Measurements from ENCODE around the gene SH3RF1. TPM values are rescaled to one million over a fixed set of nuclear protein-coding genes. Genes with fewer than 3 reads are reported as not detected.
A peak's percentile ranks its signal among the peaks of the same experiment; 100 is the strongest.

Gene SH3RF1
- total RNA-seq, 1 experiment from 2014 or later = 15.3 TPM

DNA sequence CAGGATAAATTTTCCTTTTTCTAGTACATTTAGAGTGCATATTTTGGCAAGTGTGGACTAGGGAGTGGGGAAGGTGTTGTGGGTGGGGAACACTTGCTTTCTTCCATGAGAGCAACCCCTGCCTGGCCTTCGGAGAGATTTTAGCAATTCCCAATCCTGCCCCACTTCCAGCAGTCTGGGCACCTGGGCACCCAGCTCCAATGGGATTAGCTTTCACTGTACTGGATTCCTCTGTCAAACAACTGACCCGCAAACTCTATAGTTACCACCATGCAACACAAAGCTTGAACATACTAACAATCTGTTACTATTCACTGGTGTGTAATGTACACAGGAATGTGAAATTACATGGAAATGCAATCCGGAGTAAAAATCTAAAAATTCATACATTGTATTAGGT lies 50.3 kb downstream of the SH3RF1 start:
- Histone ChIP-seq H3K27me3 (ENCODE audit: insufficient read depth, low read length) (no peaks in the 10 kb centered on the region), H3K14ac (ENCODE audit: insufficient read depth, low read length) (no peak overlapping the region), H3K18ac (ENCODE audit: insufficient read length, low read depth, low read length) (no peak overlapping the region), H3K4ac (ENCODE audit: low read depth, low read length) (no peak overlapping the region), H2AFZ (ENCODE audit: low read length) (no peak overlapping the region), H3K4me1 (ENCODE audit: insufficient read depth, low read length) (no peaks in the 10 kb centered on the region), H2AK5ac (ENCODE audit: insufficient read length, low read length) (no peak overlapping the region), H3T11ph (ENCODE audit: low read length) (no peak overlapping the region), H4K91ac (ENCODE audit: insufficient read length, low read depth, low read length) (no peak overlapping the region), H3K23ac (ENCODE audit: insufficient read length, low read depth, low read length) (no peak overlapping the region), H3K9me3 (ENCODE audit: control insufficient read depth, low read depth, low read length) (no peaks in the 10 kb centered on the region), H4K20me1 (ENCODE audit: control insufficient read depth, insufficient read depth, insufficient read length) (no peaks in the 10 kb centered on the region), H2BK120ac (ENCODE audit: low read depth, low read length, poor library complexity, severe bottlenecking) (no peak overlapping the region), H2BK5ac (ENCODE audit: insufficient read length, low read length) (no peak overlapping the region), H3K4me2 (ENCODE audit: insufficient read depth, insufficient read length, low read length) (no peak overlapping the region), H2BK12ac (ENCODE audit: insufficient read length, low read depth, low read length) (no peak overlapping the region), H4K5ac (ENCODE audit: insufficient read length, low read depth, low read length) (no peak overlapping the region), H3K56ac (ENCODE audit: insufficient read length, low read depth, low read length) (no peak overlapping the region), H3K79me1 (ENCODE audit: insufficient read depth, low read depth, low read length, poor library complexity, severe bottlenecking) (no peaks in the 10 kb centered on the region), H4K8ac (replicated peaks; ENCODE audit: insufficient read length, low read depth, low read length) (no peak overlapping the region), H3K27ac (ENCODE audit: insufficient read length, low read depth, low read length) (no peak overlapping the region), H3K23me2 (ENCODE audit: insufficient read length, low read depth, low read length, poor library complexity, severe bottlenecking) (no peaks in the 10 kb centered on the region), H2BK20ac (ENCODE audit: low read depth, low read length, poor library complexity, severe bottlenecking) (no peak overlapping the region), H3K79me2 (ENCODE audit: insufficient read depth, low read length) (no peaks in the 10 kb centered on the region), H2BK15ac (ENCODE audit: low read depth, low read length) (no peak overlapping the region), H3K9ac (ENCODE audit: extremely low read depth, insufficient read length, low read length) (no peak overlapping the region)
- TF ChIP-seq, protein P1, sequence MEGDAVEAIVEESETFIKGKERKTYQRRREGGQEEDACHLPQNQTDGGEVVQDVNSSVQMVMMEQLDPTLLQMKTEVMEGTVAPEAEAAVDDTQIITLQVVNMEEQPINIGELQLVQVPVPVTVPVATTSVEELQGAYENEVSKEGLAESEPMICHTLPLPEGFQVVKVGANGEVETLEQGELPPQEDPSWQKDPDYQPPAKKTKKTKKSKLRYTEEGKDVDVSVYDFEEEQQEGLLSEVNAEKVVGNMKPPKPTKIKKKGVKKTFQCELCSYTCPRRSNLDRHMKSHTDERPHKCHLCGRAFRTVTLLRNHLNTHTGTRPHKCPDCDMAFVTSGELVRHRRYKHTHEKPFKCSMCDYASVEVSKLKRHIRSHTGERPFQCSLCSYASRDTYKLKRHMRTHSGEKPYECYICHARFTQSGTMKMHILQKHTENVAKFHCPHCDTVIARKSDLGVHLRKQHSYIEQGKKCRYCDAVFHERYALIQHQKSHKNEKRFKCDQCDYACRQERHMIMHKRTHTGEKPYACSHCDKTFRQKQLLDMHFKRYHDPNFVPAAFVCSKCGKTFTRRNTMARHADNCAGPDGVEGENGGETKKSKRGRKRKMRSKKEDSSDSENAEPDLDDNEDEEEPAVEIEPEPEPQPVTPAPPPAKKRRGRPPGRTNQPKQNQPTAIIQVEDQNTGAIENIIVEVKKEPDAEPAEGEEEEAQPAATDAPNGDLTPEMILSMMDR (conservative IDR thresholded peaks at IDR 0.05) = no peak
- Mint-ChIP-seq H3K9me3 (peaks cover 0 to under 1% of the 10 kb centered on the region in 2 experiments; a peak in 1 of 5 replicates), H3K27me3 (ENCODE audit: low read depth) (no peaks in the 10 kb centered on the region), H3K36me3 (ENCODE audit: insufficient read depth in 1 of 3, low read depth in 3 of 3) (peaks cover 0 to 2% (median 0%) of the 10 kb centered on the region in 3 experiments; a peak in 2 of 7 replicates), H3K4me3 (no peak overlapping the region), H3K27ac (peak overlapping the region in 2 of 3 experiments; percentile 37 to 66; a peak in 4 of 7 replicates), H3K4me1 (0 out of 4 replicates have a peak, but pooled peaks cover 0 to 3% of the 10 kb centered on the region in 2 experiments)
- WGBS (ENCODE audit: extremely low coverage, insufficient read length, low lambda C conversion rate) = no CpG with 5 or more reads among the region's 3 CpGs
- DNase-seq = no peak

All from H9 (cell line).